Osteocyte (in vitro differentiated cells): ENCODE measurements around the gene ITGB4. TPM values are rescaled to one million over a fixed set of nuclear protein-coding genes. Genes with fewer than 3 reads are reported as not detected.

Source experiments
- DNase-seq: peaks from one replicate; pipeline ENCODE4 v3.0.0; 2021; ENCODE audit warnings: mixed read lengths; ENCODE audit not compliant: unreplicated experiment; ENCODE audit errors: extremely low spot score
- H3K27ac Mint-ChIP-seq: one replicate; pipeline ENCODE4 v1.8.0; 2021; ENCODE audit warnings: mild to moderate bottlenecking, mixed read lengths; ENCODE audit not compliant: unreplicated experiment
- H3K27me3 Mint-ChIP-seq: one replicate; pipeline ENCODE4 v1.8.0; 2021; ENCODE audit warnings: mixed read lengths; ENCODE audit not compliant: unreplicated experiment
- H3K36me3 Mint-ChIP-seq: one replicate; pipeline ENCODE4 v1.8.0; 2021; ENCODE audit warnings: mixed read lengths; ENCODE audit not compliant: unreplicated experiment
- H3K4me1 Mint-ChIP-seq: one replicate; pipeline ENCODE4 v1.8.0; 2021; ENCODE audit warnings: mixed read lengths; ENCODE audit not compliant: unreplicated experiment
- H3K4me3 Mint-ChIP-seq: one replicate; pipeline ENCODE4 v1.8.0; 2021; ENCODE audit warnings: mild to moderate bottlenecking, moderate library complexity, mixed read lengths; ENCODE audit not compliant: unreplicated experiment
- H3K9me3 Mint-ChIP-seq: one replicate; pipeline ENCODE4 v1.8.0; 2021; ENCODE audit warnings: mixed read lengths; ENCODE audit not compliant: unreplicated experiment
- total RNA-seq: library from RNA; stranded (reverse); gene quantifications from 2 replicates; pipeline ENCODE4 v1.2.1, GENCODE V29; 2021
- TF ChIP-seq, protein P1 (sequence below): fragments of 200-600 bp; sonication (generic); IDR thresholded peaks from 2 replicates; pipeline ENCODE4 v1.5.0; 2021; ENCODE audit warnings: antibody characterized with exemption, mild to moderate bottlenecking, moderate library complexity

The ITGB4 gene
- total RNA-seq, 1 donor from 2014 or later, result 460 TPM

DNA sequence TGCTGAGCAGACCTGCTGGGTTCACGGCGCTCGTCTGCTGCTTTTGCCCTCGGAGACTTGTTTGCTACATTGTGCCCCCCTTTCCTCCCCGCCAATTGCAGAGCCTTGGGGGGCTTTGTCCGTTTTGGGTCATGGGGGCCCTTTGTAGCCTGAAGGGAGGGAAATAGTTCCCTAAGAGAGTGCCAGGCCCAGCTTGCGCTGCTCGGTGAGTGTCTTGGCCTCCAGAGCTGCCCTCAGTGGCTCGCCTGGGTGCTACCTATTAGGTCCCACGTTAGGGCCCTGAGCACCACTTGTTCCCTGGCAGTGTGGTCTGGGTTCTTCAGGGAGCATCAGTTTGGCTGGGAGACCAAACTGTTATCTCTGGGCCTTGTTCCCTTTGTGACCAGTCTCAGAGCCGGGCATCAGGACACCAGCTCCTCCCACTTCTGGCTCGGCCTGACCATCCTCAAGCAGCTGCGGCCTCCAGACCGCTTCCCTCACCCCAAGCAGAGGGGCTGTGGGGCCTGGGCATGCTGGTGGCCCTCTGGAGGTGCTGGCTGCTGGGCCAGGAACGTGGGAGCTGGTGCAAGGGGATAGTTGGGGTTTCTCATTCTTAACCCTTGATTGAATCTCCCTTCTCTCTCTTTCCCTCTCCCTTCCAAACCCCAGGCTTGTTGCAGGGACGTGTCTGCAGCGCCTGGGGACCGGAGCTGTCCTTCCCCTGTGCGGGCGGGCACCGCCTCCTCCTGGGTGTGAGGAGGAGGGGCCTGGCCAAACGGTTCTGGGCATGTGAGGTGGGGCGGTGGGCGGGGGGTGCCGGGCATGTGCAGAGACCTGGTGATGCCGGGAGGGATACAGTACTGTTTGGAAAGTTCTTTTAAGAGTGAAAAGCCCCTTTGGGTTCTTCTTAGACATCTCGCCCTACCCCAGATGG lies 16.0 kb upstream of the ITGB4 start:
- no peak for DNase-seq
- no peaks in the 10 kb centered on the region for H3K9me3 Mint-ChIP-seq
- H3K4me3 Mint-ChIP-seq, result no peak overlapping the region
- no peaks in the 10 kb centered on the region for H3K27me3 Mint-ChIP-seq
- H3K4me1 Mint-ChIP-seq, result peaks cover 36% of the 10 kb centered on the region
- no peak overlapping the region for H3K27ac Mint-ChIP-seq
- TF ChIP-seq, protein P1, sequence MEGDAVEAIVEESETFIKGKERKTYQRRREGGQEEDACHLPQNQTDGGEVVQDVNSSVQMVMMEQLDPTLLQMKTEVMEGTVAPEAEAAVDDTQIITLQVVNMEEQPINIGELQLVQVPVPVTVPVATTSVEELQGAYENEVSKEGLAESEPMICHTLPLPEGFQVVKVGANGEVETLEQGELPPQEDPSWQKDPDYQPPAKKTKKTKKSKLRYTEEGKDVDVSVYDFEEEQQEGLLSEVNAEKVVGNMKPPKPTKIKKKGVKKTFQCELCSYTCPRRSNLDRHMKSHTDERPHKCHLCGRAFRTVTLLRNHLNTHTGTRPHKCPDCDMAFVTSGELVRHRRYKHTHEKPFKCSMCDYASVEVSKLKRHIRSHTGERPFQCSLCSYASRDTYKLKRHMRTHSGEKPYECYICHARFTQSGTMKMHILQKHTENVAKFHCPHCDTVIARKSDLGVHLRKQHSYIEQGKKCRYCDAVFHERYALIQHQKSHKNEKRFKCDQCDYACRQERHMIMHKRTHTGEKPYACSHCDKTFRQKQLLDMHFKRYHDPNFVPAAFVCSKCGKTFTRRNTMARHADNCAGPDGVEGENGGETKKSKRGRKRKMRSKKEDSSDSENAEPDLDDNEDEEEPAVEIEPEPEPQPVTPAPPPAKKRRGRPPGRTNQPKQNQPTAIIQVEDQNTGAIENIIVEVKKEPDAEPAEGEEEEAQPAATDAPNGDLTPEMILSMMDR, result no peak
- H3K36me3 Mint-ChIP-seq, result peaks cover 57% of the 10 kb centered on the region

DNA sequence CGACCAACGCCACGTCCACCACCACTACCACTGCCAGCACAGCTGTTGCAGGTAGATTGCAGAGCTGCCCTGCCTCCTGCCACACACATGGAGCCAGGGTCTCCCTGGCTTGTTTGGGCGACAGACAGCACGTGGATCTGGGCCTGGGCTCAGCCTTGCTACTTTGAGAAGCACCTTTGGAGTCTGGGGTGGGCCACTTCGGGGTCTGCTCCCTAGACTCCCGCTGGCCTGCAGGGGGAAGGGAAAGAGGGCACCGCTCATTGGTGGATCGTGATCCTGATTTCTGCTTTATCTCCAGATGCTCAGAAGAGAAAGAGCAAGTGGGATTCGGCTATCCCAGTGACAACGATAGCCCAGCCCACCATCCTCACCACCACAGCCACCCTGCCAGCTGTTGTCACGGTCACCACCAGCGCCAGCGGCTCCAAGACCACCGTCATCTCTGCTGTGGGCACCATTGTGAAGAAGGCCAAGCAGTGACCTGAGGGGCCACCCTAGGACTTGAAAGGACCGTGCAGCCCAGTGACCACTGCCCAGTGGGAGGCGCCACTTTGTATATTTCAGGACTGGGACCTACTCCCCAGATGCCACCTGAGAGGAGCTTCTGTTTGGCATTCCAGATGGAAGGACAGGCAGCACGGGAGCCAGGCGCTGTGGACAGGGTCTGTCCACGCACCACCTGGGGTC lies 15.1 kb upstream of the ITGB4 start:
- no peaks in the 10 kb centered on the region for H3K27me3 Mint-ChIP-seq
- H3K4me1 Mint-ChIP-seq, result peaks cover 30% of the 10 kb centered on the region
- TF ChIP-seq, protein P1, result no peak
- H3K4me3 Mint-ChIP-seq, result no peak overlapping the region
- H3K36me3 Mint-ChIP-seq, result peaks cover 50% of the 10 kb centered on the region
- DNase-seq, result no peak
- H3K27ac Mint-ChIP-seq, result peak overlapping the region; percentile 90
- no peaks in the 10 kb centered on the region for H3K9me3 Mint-ChIP-seq

DNA sequence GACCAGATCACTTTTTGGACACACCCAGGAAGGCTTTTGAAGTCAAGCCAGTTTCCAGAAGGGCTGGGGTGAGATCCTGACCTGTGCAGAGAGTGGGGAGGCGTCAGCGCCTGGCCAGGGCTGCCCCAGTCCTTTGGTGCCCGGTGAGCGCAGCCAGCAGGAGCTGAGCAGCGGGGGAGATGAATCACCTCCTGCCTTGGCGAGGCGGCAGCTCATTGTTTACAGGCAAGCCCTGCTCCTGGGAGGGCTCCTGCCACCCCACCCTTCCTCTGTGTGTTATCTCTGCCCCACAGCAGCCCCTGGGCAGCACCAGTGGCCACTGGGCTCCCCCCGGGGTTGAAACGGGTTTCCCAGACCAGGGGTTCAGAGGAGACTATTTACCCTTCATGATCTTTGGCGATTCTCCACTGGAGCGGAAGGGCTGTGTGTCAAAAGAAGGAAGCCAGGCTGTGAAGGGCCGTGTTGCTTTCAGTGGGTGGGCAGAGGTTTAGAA lies 14.1 kb upstream of the ITGB4 start:
- Mint-ChIP-seq H3K27ac (peak overlapping the region; percentile 90), H3K4me1 (peaks cover 24% of the 10 kb centered on the region), H3K9me3 (no peaks in the 10 kb centered on the region), H3K4me3 (no peak overlapping the region), H3K27me3 (no peaks in the 10 kb centered on the region), H3K36me3 (peaks cover 41% of the 10 kb centered on the region)
- TF ChIP-seq, protein P1, result no peak
- DNase-seq, result no peak

DNA sequence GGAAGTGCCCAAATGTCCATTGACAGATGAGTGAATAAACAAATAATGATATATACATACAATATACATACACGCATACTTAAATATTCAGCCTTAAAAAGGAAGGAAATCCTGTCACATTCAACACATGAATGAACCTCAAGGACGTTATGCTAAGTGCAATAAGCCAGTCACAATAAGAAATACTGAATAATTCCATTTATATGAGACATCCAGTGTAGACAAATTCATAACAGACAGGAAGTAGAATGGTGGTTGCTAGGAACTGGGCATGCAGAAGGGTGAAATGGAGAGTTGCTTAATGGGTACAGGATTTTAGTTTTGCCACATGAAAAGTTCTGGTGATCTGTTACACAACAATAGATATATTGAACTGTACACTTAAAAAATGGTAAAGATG lies 8.8 kb upstream of the ITGB4 start:
- peaks cover 10% of the 10 kb centered on the region for H3K36me3 Mint-ChIP-seq
- TF ChIP-seq, protein P1, result no peak
- H3K27me3 Mint-ChIP-seq, result no peaks in the 10 kb centered on the region
- DNase-seq, result no peak
- no peaks in the 10 kb centered on the region for H3K9me3 Mint-ChIP-seq
- no peak overlapping the region for H3K4me3 Mint-ChIP-seq
- no peak overlapping the region for H3K27ac Mint-ChIP-seq
- H3K4me1 Mint-ChIP-seq, result peaks cover 10% of the 10 kb centered on the region

DNA sequence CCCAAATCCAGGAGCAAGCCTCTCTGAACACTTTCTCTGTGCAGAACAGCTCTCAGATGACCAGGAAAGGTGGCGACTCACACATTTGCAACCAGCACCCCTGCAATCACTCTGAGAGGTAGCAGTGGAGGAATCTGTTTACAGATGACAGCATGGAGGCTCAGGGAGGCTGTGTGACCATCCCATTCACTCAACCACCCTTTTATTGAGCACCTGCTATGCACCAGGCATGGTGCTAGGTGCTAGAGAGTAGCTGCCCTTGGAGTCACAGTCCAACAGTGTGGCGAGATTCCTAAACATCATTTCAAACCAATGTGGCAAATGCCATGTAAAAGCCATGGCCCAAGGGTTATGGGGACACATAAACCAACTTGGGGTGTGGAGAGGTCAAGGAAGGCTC lies 1.5 kb upstream of the ITGB4 start:
- Mint-ChIP-seq H3K9me3 (no peaks in the 10 kb centered on the region), H3K27ac (no peak overlapping the region), H3K4me3 (peak overlapping the region; percentile 78), H3K27me3 (no peaks in the 10 kb centered on the region), H3K36me3 (peaks cover under 1% of the 10 kb centered on the region), H3K4me1 (peaks cover 27% of the 10 kb centered on the region)
- no peak for DNase-seq
- TF ChIP-seq, protein P1, result no peak
